ENCODE results near the gene KRT20. TPM values are rescaled to one million over a fixed set of nuclear protein-coding genes. Genes with fewer than 3 reads are reported as not detected.

Gene KRT20
- polyA plus RNA-seq, 1 donor = not detected

DNA sequence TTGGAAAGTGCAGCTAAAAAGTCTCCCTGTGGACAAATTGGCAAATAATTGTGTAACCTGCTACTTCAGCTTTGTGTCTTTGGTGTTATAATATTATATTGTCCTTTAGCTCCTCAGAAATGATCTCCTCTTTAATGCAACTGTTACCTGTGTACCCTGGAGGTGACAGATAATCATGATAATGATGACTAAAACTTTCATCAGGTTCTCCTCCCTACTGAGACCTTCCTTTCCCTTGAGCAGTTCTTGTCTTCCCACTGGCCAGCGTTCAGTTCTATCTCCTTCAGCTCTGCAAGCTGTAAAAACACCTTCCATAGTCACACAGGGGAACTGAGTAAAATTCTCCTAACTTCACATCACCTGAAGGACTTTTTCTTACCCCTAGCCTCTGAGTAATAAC, 32.7 kb downstream of the KRT20 start:
- no peak for DNase-seq (ENCODE audit: low read depth)

DNA sequence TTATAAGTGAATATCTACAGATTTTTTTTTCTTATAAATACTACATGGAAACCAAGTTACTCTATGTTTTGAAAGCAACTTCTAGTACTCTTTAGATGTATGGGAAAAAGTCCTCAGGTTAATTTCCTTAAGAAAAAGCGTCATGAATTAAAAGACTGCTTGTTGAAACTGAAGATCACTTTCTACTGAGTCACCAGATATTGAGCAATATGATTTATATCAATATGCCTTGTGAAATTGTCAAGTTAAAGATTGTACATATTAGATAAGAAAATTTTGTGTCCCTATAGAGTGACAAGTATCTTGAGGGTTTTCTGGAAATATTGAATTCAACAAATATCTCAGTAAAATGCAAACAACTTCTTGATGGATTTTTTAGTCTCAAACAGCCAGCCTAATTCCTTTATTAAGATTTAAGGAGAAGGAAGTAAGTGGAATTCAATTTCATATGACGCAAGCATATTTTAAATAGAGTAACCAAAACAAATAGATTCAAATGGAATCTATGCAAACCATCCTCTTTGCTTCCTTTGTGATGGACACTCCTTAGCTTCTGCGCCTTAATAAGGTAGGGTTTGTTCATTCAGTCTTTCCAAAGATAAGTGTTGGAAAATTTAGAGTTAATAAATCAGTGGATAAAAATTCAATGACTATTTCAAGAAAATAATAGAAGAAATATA, 34.6 kb downstream of the KRT20 start:
- DNase-seq (ENCODE audit: low read depth) = no peak

DNA sequence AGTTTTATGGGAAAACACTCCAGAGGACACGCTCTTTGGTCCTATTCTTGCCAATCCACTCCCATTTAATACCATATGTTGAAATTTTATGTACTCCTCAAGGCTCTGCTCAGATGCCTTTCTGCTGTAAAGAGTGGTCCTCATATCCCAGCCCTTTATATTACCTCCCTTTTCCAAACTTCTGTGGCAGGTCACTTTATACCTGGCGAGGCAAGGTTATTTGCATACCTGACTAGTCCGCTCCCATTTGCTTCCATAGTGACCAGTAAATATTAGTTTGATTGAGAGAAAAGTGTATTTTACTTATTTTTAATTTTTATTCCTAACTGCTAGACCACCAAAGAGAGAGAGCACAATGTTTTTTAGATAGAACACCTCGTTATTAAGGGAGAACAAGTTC, 35.3 kb downstream of the KRT20 start:
- DNase-seq (ENCODE audit: low read depth) = no peak

DNA sequence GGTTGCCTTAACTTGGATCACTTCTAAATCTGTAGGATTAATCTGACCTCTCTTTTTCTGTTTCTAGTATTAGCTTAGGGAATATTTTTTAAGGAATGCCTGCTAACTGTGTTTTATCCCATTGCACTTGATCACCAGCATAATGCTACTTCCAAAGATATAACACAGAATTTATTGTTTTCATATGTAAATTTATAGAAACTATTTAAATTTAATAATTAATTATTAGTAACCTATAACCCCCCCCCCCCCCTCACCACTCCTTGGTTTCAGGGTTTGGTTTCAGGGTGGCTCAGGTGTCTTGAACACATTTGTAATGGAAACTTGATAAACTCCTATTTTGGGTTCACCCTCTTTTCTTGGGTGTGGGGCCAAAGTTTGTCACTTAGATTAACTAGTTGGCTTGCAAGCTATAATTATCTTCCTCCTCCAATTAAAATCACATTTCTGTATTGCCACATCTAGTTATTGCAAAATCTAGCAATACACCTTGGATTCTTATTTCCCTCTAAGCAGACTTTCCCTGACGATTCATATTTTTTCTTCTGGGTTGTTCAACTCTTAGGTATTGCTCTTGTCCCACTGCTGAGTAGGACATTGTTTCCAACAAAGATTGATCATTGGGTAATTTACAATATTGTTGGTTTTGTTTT, 36.3 kb downstream of the KRT20 start:
- no peak for DNase-seq (ENCODE audit: low read depth)

DNA sequence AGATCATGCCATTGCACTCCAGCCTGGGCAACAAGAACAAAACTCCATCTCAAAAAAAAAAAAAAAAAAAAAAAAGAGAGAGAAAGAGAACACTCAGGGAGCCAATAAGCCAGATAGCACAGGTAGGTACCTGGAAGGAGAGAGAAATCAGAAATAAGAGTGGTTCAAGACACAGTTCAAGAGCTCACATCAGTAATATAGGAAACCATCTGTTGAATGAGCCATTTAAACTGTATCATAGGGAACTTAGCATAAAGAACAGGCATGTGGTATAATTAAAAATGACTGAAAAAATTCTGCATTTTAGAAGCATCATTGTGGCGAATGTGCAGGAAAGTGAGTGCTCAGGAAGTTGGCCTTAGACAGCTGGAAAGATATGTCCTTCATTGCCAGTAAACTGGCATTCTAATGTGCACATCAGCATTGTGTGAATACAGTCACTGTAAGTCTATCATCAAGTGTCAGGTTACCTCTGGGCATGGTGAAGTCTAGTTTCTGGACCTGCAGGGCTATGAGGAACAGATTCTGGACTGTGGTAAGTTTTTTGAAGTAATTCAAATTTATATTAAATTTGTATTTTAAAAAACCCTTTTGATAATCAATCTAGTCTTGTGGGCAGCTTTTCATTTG, 38.4 kb downstream of the KRT20 start:
- DNase-seq (ENCODE audit: low read depth) = no peak

DNA sequence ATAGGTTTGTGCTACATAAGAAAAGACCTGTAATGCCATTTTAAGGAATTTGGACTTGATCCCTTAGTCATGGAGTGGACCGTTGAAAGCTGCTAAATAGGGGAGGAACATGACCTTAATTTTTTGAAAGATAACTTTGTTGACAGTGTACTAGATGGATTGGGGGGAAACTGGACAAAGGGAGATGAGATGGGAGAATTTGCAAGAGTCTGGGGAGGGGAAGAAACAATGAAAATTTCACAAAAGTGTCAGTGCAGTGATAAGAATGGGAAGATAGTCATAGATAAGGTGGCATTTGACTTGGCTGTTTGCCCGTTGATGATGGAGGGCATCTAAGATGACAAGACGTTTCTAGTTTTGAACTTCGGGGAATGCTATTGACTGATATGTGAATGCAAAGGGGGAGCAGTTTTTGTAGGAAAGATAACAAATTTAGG, 40.4 kb downstream of the KRT20 start:
- no peak for DNase-seq (ENCODE audit: low read depth)

DNA sequence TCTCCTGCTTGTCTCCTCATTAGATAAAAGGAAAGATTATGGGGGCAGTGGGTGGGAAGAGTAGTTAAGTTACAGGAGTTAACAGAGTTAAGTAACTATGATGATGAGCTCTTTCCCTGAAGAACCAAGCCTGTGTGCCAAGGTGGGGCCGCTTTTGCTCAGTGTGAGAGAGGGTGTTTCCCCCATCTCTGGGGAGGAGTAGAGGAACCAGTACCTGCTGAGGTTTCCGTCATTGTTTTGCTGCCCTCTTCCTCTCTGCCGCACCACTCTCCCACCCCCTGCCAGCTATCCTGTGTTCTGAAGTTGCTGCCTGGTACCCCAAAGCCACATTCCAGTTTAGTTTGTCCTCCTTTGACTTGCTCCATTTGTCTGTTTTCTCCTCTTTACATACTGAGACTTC, 41.8 kb downstream of the KRT20 start:
- DNase-seq (ENCODE audit: low read depth) = no peak

DNA sequence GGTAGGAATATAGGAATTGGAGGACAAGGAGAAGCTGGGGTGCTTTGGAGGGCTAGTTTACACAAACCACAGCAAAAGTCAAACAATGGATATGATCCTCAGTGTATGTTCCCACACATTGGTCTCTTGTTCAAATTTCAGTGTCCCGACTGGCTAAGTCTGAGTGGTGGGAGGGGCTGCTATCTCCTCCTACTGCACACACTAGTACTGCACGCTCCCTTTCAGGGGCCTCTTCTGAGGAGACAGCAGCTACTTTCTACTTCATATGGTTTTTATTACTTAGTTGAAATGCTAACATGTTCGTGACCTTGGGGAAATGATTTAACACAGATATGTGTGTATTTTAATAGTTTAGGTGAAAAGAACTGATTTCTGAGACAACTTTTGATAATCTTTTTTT, 43.8 kb downstream of the KRT20 start:
- no peak for DNase-seq (ENCODE audit: low read depth)

DNA sequence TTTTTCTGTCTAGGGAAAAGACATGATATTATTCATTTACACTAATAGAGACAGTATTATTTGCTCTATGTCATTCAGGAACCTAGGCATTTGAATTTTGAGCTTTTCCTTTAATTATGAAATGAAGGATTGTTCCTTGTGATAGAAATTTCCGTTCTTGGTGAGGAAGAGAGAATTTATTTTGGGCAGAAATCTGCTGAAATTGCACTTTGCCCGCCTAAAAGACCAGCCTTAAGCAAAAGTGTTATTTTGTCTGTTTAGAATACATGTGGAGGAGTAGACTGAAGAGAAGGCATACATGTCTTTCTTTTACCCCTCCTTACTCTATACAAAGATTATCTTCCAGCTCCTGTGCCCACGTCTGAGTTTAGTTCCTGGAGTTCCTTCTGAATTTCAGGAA, 45.8 kb downstream of the KRT20 start:
- DNase-seq (ENCODE audit: low read depth) = no peak

DNA sequence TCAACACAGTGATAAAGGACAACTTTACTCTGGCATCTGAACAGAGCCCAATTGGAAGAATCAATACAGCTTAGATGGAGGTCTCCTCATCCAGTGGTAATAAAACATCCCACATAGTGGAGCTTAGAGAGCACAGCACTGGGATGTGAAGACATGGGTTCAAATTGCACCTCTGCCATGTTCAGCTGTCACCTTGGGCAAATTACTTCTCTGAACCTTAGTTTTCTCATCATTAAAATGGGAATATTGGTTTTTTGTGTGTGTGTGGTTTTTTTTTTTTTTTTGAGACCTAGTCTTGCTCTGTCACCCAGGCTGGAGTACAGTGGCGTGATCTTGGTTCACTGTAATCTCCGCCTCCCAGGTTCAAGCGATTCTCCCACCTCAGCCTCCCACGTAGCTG, 49.0 kb downstream of the KRT20 start:
- no peak for DNase-seq (ENCODE audit: low read depth)

DNA sequence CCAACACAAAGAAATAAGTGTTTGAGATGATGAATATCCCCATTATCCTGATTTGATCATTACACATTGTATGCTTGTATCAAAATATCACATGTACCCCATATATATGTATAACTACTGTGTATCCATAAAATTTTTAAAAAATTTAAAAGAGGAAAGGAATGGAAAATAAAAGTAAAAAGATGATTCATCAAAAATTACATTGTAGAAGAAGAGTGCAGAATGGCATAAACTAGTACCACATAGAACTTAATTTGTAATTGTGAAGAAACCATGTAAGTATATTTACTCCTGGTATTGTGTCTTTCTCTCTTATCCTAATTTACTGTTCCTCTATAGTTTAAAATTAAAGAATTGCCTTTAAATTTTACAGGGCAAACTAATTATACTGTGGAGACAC, 51.2 kb downstream of the KRT20 start:
- no peak for DNase-seq (ENCODE audit: low read depth)

DNA sequence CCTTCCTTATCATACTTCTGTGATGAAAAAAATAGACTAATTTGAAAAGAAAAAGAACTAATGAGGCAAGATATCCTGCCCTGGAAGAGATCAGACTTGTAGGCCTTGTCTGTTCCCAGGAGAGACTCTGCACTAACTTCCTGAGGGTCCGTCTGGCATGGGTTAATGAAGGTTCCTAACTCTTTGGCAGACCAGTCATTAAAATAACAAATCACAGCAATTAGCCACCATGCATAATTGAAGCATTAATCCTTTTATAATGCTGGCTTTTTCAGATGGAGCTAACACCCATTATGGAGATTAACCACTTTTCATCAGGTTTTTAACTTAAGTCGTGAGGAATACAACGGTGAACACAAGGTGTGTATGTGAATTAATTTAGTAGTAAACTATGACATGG, 52.2 kb downstream of the KRT20 start:
- no peak for DNase-seq (ENCODE audit: low read depth)

DNA sequence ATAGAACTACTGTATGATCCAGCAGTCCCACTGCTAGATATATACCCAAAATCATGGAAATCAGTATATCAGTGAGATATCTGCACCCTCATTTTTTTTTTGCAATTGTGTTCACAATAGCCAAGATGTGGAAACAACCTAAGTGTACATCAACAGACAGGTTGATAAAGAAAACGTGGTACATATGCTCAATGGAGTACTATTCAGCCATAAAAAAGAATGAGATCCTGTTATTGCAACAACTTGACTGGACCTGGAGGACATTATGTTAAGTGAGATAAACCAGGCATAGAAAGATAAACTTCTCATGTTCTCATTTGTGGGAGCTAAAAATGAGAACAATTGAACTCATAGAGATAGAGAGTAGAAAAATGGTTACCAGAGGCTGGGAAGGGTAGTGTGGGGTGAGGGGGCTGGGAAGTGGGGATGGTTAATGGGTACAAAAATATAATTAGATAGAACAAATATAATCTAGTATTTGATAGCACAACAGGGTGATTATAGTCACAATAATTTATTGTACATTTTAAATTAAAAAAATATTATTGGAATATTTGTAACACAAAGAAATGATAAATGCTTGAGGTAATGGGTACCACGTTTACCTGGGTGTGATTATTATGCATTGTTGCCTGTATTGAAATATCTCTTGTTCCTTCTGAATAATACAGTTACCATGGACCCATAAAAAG, 54.8 kb downstream of the KRT20 start:
- no peak for DNase-seq (ENCODE audit: low read depth)

DNA sequence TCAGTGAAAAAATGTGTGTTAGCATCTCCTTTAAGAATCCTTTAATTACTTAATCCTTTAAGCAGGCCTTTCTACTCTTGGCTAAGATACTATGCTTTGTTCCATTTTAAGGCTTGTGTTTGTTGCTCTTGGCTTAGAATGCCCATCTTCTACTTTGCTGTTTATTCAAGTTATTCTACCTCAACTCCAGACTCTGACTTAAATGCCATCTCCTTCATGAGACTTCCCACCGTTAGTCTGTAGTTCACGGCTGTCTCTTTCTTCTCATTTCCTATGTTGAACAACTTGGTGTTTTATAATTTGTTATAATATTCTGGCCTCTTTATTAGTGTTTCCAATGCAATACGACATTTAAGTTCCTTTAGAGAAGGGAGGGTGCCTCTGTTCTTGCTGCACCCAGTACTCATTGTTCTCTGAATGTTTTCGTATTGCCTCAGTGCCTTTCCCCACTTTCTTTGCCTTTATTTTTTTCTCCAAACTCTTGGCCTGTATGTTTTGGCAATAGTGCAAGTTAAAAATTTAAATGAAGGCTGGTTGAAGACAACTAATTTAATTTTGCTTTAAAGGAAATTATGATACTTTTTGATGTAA, 56.5 kb downstream of the KRT20 start:
- no peak for DNase-seq (ENCODE audit: low read depth)

DNA sequence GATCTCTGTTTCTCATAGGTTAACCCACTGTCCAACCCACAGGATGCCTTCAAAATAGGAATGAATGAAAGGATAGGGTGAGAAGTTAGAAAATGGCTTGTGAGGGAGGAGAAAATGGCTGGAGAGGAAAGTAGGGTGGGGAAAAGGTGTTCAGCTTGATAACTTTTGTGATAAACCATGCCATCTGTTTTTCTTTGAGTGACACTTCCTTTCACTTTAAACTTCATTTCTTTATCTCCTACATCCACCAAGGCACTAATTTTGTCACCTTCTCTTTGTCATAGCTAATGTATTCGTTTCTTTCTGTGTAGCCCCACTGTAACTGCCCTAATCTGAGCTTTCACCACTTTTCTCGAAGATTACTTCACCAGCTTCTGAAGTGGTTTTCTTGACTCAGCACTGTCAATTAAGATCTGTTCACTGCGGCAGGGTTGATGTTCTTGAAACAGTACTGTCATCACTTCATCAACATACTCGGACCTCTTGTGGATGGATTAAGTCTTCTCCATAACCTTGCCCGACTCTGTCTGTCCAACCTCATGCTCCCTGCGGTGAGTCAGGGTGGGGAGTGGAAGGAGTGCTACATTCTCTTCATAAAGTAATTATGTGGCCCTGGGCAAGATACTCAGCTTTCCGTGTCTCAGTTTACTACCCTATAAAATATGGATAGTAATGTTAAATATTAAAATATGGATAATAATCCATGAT, 57.1 kb downstream of the KRT20 start:
- DNase-seq (ENCODE audit: low read depth) = no peak

Other genes starting within 250 kb of the KRT20 start
- 115 TPM for gene SMARCE1, start 237.4 kb downstream of the KRT20 start, polyA plus RNA-seq (ENCODE audit: insufficient read length)
- 0.13 TPM for gene KRT222, start 220.1 kb downstream of the KRT20 start, polyA plus RNA-seq (ENCODE audit: insufficient read length)
- gene KRT24, start 181.5 kb downstream of the KRT20 start, polyA plus RNA-seq (ENCODE audit: insufficient read length) = not detected
- gene KRT25, start 129.9 kb downstream of the KRT20 start, polyA plus RNA-seq (ENCODE audit: insufficient read length) = not detected
- not detected for gene KRT26, start 113.0 kb downstream of the KRT20 start, polyA plus RNA-seq (ENCODE audit: insufficient read length)
- not detected for gene KRT27, start 102.7 kb downstream of the KRT20 start, polyA plus RNA-seq (ENCODE audit: insufficient read length)
- gene KRT28, start 85.3 kb downstream of the KRT20 start, polyA plus RNA-seq (ENCODE audit: insufficient read length) = not detected
- gene KRT10, start 62.6 kb downstream of the KRT20 start, polyA plus RNA-seq (ENCODE audit: insufficient read length) = 35.8 TPM
- 0.08 TPM for gene KRT12, start 18.0 kb downstream of the KRT20 start, polyA plus RNA-seq (ENCODE audit: insufficient read length)
- gene KRT23, start 52.4 kb upstream of the KRT20 start, polyA plus RNA-seq (ENCODE audit: insufficient read length) = 0.19 TPM
- 7.2 TPM for gene KRT39, start 81.7 kb upstream of the KRT20 start, polyA plus RNA-seq (ENCODE audit: insufficient read length)
- 10.9 TPM for gene KRT40, start 99.1 kb upstream of the KRT20 start, polyA plus RNA-seq (ENCODE audit: insufficient read length)
- not detected for gene KRTAP3-3, start 108.9 kb upstream of the KRT20 start, polyA plus RNA-seq (ENCODE audit: insufficient read length)
- gene KRTAP3-2, start 114.7 kb upstream of the KRT20 start, polyA plus RNA-seq (ENCODE audit: insufficient read length) = 0.52 TPM
- gene KRTAP3-1, start 123.9 kb upstream of the KRT20 start, polyA plus RNA-seq (ENCODE audit: insufficient read length) = not detected
- not detected for gene KRTAP1-5, start 142.0 kb upstream of the KRT20 start, polyA plus RNA-seq (ENCODE audit: insufficient read length)
- gene KRTAP1-4, start 145.0 kb upstream of the KRT20 start, polyA plus RNA-seq (ENCODE audit: insufficient read length) = not detected
- not detected for gene KRTAP1-3, start 149.6 kb upstream of the KRT20 start, polyA plus RNA-seq (ENCODE audit: insufficient read length)
- not detected for gene KRTAP1-1, start 156.2 kb upstream of the KRT20 start, polyA plus RNA-seq (ENCODE audit: insufficient read length)
- not detected for gene KRTAP2-1, start 162.1 kb upstream of the KRT20 start, polyA plus RNA-seq (ENCODE audit: insufficient read length)
- not detected for gene KRTAP2-2, start 170.0 kb upstream of the KRT20 start, polyA plus RNA-seq (ENCODE audit: insufficient read length)
- not detected for gene KRTAP2-3, start 174.9 kb upstream of the KRT20 start, polyA plus RNA-seq (ENCODE audit: insufficient read length)
- gene KRTAP2-4, start 180.6 kb upstream of the KRT20 start, polyA plus RNA-seq (ENCODE audit: insufficient read length) = not detected
- not detected for gene KRTAP4-7, start 198.9 kb upstream of the KRT20 start, polyA plus RNA-seq (ENCODE audit: insufficient read length)
- gene KRTAP4-8, start 212.9 kb upstream of the KRT20 start, polyA plus RNA-seq (ENCODE audit: insufficient read length) = not detected
- not detected for gene KRTAP4-16, start 217.0 kb upstream of the KRT20 start, polyA plus RNA-seq (ENCODE audit: insufficient read length)
- gene KRTAP4-9, start 220.1 kb upstream of the KRT20 start, polyA plus RNA-seq (ENCODE audit: insufficient read length) = not detected
- gene KRTAP4-11, start 233.1 kb upstream of the KRT20 start, polyA plus RNA-seq (ENCODE audit: insufficient read length) = not detected
- not detected for gene KRTAP4-12, start 238.9 kb upstream of the KRT20 start, polyA plus RNA-seq (ENCODE audit: insufficient read length)